Loucy (cell line): ENCODE results near the gene EXD3.

ENCODE experiments used
- H2AFZ ChIP-seq: fragments of 200-600 bp; sonication (generic); 2 replicates; pipeline ENCODE4 v1.6.0; 2016; ENCODE audit warnings: antibody characterized with exemption, mild to moderate bottlenecking, low read length, moderate library complexity
- H3F3A ChIP-seq: fragments of 200-600 bp; 2 replicates; pipeline ENCODE4 v1.6.0; 2016; ENCODE audit warnings: antibody characterized with exemption, low read depth, mild to moderate bottlenecking
- H3K27me3 ChIP-seq: fragments of 200-600 bp; sonication (generic); 2 replicates; pipeline ENCODE4 v1.6.1; 2014; ENCODE audit warnings: low read length, mild to moderate bottlenecking; ENCODE audit not compliant: insufficient read depth, poor library complexity, severe bottlenecking
- H3K36me3 ChIP-seq: fragments of 200-600 bp; sonication (generic); 2 replicates; pipeline ENCODE4 v1.6.1; 2016; ENCODE audit warnings: low read length; ENCODE audit not compliant: insufficient read depth
- H3K4me1 ChIP-seq: fragments of 200-600 bp; sonication (generic); 2 replicates; pipeline ENCODE4 v1.5.1; 2014; ENCODE audit warnings: low read length, mild to moderate bottlenecking; ENCODE audit not compliant: insufficient read depth, poor library complexity, severe bottlenecking
- H3K4me2 ChIP-seq: fragments of 200-600 bp; sonication (generic); 2 replicates; pipeline ENCODE4 v1.6.0; 2014; ENCODE audit warnings: antibody characterized with exemption, low read length, low read depth, mild to moderate bottlenecking; ENCODE audit not compliant: poor library complexity, severe bottlenecking
- H3K4me3 ChIP-seq: fragments of 200-600 bp; sonication (generic); 2 replicates; pipeline ENCODE4 v1.5.1; 2014; ENCODE audit warnings: low read length, mild to moderate bottlenecking, mixed read lengths; ENCODE audit not compliant: poor library complexity, severe bottlenecking
- H3K79me2 ChIP-seq: fragments of 200-600 bp; sonication (generic); 2 replicates; pipeline ENCODE4 v1.6.1; 2014; ENCODE audit warnings: low read length; ENCODE audit not compliant: insufficient read depth
- H3K9ac ChIP-seq: fragments of 200-600 bp; sonication (generic); 2 replicates; pipeline ENCODE4 v1.6.0; 2014; ENCODE audit warnings: mild to moderate bottlenecking, low read depth, low read length, moderate library complexity; ENCODE audit not compliant: poor library complexity, severe bottlenecking
- H3K9me2 ChIP-seq: fragments of 200-600 bp; sonication (generic); replicated peaks from 2 replicates; pipeline ENCODE4 v1.6.1; 2016; ENCODE audit warnings: low read depth, low read length, mixed read lengths
- H3K9me3 ChIP-seq: fragments of 200-600 bp; sonication (generic); 2 replicates; pipeline ENCODE4 v1.6.1; 2014; ENCODE audit warnings: mild to moderate bottlenecking, antibody characterized with exemption, low read length, low read depth; ENCODE audit not compliant: insufficient read depth
- H4K20me1 ChIP-seq: fragments of 200-600 bp; sonication (generic); 2 replicates; pipeline ENCODE4 v1.6.0; 2014; ENCODE audit warnings: antibody characterized with exemption, low read length, mild to moderate bottlenecking; ENCODE audit not compliant: insufficient read depth, poor library complexity, severe bottlenecking
- CTCF ChIP-seq: fragments of 200-600 bp; sonication (generic); conservative IDR thresholded peaks from 2 replicates; pipeline ENCODE4 v1.5.1; 2014; ENCODE audit warnings: mild to moderate bottlenecking, antibody characterized with exemption, low read length
- EZH2phosphoT487 ChIP-seq: fragments of 200-600 bp; IDR thresholded peaks from 2 replicates; pipeline ENCODE4 v1.6.1; 2018; ENCODE audit warnings: antibody characterized with exemption, mild to moderate bottlenecking, moderate library complexity, borderline replicate concordance

The EXD3 gene

GRCh38 chr9:137318602-137319001 is 104.4 kb downstream of the EXD3 start:
- no peak overlapping the region for H3K4me2 ChIP-seq
- no peak overlapping the region for H3K9ac ChIP-seq

GRCh38 chr9:137317718-137318511 is 105.0 kb downstream of the EXD3 start:
- Histone ChIP-seq H3K9me2 (no peaks in the 10 kb centered on the region), H4K20me1 (no peaks in the 10 kb centered on the region), H2AFZ (no peak overlapping the region), H3F3A (no peaks in the 10 kb centered on the region), H3K9me3 (no peaks in the 10 kb centered on the region), H3K36me3 (no peaks in the 10 kb centered on the region), H3K79me2 (no peaks in the 10 kb centered on the region), H3K4me2 (no peak overlapping the region), H3K4me3 (no peak overlapping the region), H3K27me3 (no peaks in the 10 kb centered on the region), H3K4me1 (peaks cover 21% of the 10 kb centered on the region), H3K9ac (no peak overlapping the region)
- TF ChIP-seq CTCF: no peak
- TF ChIP-seq EZH2phosphoT487: no peak

More at GRCh38 chr9:137318602-137319001, 104.4 kb downstream of the EXD3 start:
- Histone ChIP-seq H3K36me3 (no peaks in the 10 kb centered on the region), H3K27me3 (no peaks in the 10 kb centered on the region), H2AFZ (no peak overlapping the region), H3K4me1 (peaks cover 21% of the 10 kb centered on the region), H4K20me1 (no peaks in the 10 kb centered on the region), H3K9me2 (no peaks in the 10 kb centered on the region), H3K4me3 (no peak overlapping the region), H3K79me2 (no peaks in the 10 kb centered on the region), H3K9me3 (no peaks in the 10 kb centered on the region), H3F3A (no peaks in the 10 kb centered on the region)
- TF ChIP-seq EZH2phosphoT487: no peak

- no peaks in the 10 kb centered on the region for H3F3A ChIP-seq
- no peaks in the 10 kb centered on the region for H3K9me3 ChIP-seq
- no peak overlapping the region for H3K4me2 ChIP-seq
Measured at GRCh38 chr9:137317021-137317717, 105.8 kb downstream of the EXD3 start.

More at GRCh38 chr9:137317021-137317717, 105.8 kb downstream of the EXD3 start:
- TF ChIP-seq CTCF (no peak), EZH2phosphoT487 (no peak)
- Histone ChIP-seq H4K20me1 (no peaks in the 10 kb centered on the region), H3K4me3 (no peak overlapping the region), H3K4me1 (peaks cover 21% of the 10 kb centered on the region), H3K9me2 (no peaks in the 10 kb centered on the region), H3K9ac (no peak overlapping the region), H3K36me3 (no peaks in the 10 kb centered on the region), H3K27me3 (no peaks in the 10 kb centered on the region), H3K79me2 (no peaks in the 10 kb centered on the region), H2AFZ (no peak overlapping the region)
